Measurements from ENCODE around the gene LTK.
"Not testable (repeated sequence)": the region's sequence is repeated elsewhere in the genome, so short reads cannot be mapped to it uniquely, and the experiment has no call there.

GRCh38 chr15:41469644-41470043 is 44.0 kb downstream of the LTK start:
- not testable (repeated sequence) for TF ChIP-seq POLR2AphosphoS5, CTCF, POLR2A (IDR thresholded peaks at IDR 0.05)

Measured in stomach (tissue), 4 donors.